SK-MEL-5 (cell line): ENCODE data around the gene PTDSS2. TPM values are rescaled to one million over a fixed set of nuclear protein-coding genes. Genes with fewer than 3 reads are reported as not detected.
"Not testable (repeated sequence)": the region's sequence is repeated elsewhere in the genome, so short reads cannot be mapped to it uniquely, and the experiment has no call there.

Source experiments
- DNase-seq: peaks from one replicate; pipeline ENCODE4 v3.0.0-alpha.2; 2016; ENCODE audit warnings: low read depth, low spot score
- in situ Hi-C: cut with HindIII; loops from 2 replicates; pipeline ENCODE4 v1.10.0; 2016; ENCODE audit warnings: low sequenced_read_pairs, high pct_unique_total_duplicates, low pct_unique_long_range_greater_than_20kb
- polyA plus RNA-seq, 2 experiments: library from polyadenylated mRNA; depleted of rRNA; stranded (reverse); fragments of >200 nt; gene quantifications; 2 replicates each; pipeline ENCODE4 v1.2.3, GENCODE V29; 2015
- total RNA-seq: library from RNA; depleted of rRNA; stranded (reverse); fragments of >200 nt; shearing (Covaris generic); gene quantifications from 2 replicates; pipeline ENCODE4 v1.2.3, GENCODE V29; 2014; rRNA removed

The PTDSS2 gene
- 41.7 and 45.6 TPM in 2 replicates for total RNA-seq
- polyA plus RNA-seq (2015; cell fraction: cytosol; rRNA removed) = 82.2 and 89.5 TPM in 2 replicates
- 161 and 197 TPM in 2 replicates for polyA plus RNA-seq (2015; cell fraction: nucleus; rRNA removed)

DNA sequence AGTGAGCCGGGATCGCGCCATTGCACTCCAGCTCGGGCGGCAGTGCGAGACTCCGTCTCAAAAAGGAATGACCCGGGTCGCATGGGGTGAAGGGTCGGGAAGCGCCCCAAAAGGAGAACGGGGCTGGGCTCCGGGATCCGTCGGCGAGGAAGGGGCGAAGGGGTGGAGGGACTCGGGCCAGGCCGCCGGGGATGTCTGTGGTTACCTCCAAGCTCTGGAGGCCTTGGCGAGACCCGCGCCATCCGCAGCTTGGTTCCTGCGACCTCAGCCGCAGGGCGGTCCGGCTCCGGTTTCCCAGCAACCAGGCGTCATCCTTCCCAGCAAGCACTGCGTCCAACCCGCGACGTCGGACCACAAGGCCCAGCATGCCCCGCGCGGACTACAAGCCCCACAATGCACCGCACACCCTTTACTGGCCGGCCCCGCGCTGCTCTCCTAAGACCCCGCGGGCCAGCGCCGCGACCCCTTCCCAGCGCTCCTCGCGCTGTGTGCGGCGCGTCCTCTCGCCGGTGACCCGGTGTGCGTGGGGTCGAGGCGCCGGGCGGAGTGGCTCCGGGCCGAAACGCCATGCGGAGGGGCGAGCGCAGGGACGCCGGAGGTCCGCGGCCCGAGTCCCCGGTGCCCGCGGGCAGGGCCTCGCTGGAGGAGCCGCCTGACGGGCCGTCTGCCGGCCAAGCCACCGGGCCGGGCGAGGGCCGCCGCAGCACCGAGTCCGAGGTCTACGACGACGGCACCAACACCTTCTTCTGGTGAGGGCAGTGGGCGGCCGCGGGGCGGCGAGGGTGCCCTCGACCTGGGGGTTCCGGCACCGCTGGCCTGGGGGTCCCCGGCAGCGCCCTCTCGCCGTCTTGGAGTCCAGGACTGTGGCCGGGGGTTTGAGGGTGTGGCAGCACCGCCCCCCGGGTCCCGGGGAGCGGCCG, at the start of gene PTDSS2:
PTDSS2 (plus strand) TSS at position 391 of the 920 bp plus-strand sequence; CDS start at position 568, 177 bp downstream.
- peak; percentile 95 for DNase-seq
- in situ Hi-C loops = no loop called here

DNA sequence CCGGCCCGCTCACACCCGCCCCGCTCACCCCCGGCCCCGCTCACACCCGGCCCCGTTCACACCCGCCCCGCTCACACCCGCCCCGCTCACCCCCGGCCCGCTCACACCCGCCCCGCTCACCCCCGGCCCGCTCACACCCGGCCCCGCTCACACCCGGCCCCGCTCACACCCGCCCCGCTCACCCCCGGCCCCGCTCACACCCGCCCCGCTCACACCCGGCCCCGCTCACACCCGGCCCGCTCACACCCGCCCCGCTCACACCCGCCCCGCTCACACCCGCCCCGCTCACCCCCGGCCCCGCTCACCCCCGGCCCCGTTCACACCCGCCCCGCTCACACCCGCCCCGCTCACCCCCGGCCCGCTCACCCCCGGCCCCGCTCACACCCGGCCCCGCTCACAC, 48.9 kb upstream of the PTDSS2 start:
- DNase-seq, in situ Hi-C loops: not testable (repeated sequence)

DNA sequence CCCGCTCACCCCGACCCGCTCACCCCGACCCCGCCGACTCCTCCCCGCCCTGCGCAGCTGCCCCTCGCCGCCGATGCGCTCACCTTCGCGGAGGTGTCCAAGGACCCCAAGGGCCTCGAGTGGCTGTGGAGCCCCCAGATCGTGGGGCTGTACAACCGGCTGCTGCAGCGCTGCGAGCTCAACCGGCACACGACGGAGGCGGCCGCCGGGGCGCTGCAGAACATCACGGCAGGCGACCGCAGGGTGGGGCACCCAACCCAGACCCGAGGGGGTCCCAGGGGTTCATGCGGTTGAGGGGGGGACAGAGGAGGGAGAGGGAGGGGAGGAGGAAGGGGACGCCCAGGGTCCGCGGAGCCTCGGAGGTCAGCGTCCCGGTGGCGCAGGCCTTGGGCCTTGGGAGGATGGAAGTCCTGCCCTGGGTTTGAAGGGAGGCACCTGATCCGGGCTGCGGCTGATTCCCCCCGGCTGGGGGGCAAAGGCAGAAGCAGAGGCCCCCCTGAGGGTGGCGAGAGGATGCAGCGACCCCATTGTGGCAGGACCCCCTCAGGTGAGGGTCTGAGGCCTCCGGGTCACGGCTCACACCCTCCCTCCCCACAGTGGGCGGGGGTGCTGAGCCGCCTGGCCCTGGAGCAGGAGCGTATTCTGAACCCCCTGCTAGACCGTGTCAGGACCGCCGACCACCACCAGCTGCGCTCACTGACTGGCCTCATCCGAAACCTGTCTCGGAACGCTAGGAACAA, 46.9 kb upstream of the PTDSS2 start:
- in situ Hi-C loops = no loop called here
- DNase-seq = no peak

DNA sequence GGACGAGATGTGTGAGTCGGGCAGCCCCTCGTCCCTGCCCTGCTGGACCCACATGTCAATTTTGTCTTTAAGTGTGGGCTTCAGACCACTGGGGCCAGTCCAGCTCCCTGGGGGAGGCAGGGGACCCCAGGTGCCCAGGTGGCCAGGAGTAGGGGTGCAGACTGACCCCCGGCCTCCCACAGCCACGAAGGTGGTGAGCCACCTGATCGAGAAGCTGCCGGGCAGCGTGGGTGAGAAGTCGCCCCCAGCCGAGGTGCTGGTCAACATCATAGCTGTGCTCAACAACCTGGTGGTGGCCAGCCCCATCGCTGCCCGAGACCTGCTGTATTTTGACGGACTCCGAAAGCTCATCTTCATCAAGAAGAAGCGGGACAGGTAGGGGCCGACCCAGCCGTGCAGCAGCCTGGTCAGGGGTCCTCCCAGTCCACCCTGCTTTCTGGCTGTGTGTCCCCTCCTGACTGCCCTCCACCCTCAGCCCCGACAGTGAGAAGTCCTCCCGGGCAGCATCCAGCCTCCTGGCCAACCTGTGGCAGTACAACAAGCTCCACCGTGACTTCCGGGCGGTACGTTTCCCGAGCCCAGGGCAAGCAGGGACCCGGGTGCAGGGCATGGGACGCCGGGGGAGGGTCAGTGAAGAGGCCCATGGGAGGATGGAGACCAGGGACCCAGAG, 46.2 kb upstream of the PTDSS2 start:
- in situ Hi-C loops = no loop called here
- DNase-seq = no peak

DNA sequence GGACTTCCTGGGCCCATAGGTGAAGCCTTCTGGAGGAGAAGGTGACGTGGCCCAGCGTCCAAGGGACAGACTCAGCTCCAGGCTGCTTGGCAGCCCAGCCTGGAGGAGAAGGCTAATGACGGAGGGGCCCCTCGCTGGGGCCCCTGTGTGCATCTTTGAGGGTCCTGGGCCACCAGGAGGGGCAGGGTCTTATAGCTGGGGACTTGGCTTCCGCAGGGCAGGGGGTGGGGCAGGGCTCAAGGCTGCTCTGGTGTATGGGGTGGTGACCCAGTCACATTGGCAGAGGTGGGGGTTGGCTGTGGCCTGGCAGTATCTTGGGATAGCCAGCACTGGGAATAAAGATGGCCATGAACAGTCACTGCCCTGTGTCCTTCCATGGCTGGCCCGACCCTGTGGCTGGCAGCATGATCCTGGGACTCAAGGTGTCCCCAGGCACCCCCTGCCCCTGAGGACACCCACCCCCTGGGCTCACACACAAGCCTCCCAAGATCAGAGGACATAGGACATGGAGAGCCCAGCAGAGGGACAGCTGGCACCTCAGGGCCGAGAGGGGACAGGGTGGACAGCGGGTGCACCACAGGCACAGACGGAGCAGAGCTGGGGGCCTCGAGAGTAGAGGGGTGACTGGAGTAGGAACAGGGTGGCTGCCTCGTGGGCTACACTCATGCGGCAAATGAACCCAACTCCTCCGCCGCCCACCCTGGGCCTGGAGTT, 45.4 kb upstream of the PTDSS2 start:
- in situ Hi-C loops = no loop called here
- DNase-seq = no peak

DNA sequence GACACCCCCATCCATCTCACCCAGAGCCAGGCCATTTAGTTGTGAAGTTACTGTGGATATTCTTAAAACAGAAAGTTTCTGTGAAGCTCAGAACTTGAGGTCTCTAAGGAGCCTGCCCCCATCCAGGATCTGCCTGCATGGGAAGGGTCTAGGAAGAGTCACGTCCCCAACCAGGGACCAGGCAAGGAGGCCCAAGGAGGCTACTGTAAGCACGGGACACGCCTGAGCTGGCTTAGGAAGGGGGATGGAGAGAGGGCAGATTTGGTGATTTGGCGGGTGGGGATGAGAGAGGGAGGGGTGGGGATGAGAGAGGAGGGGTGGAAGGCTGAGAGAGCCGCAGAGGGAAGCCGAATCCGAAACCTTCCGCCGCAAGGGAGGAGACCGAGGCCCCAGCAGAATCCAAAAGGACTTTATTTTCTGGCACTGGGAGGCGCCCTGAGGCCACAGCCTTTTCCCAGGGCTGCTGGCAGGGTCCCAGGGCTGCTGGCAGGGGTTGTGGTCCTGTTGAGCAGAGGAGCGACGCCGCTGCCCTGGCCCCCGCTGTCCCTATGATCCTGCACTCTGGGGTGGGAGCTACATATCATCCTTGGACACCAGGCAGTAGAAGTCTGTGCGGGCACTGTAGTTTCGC, 44.6 kb upstream of the PTDSS2 start:
- in situ Hi-C loops = no loop called here
- DNase-seq = no peak

DNA sequence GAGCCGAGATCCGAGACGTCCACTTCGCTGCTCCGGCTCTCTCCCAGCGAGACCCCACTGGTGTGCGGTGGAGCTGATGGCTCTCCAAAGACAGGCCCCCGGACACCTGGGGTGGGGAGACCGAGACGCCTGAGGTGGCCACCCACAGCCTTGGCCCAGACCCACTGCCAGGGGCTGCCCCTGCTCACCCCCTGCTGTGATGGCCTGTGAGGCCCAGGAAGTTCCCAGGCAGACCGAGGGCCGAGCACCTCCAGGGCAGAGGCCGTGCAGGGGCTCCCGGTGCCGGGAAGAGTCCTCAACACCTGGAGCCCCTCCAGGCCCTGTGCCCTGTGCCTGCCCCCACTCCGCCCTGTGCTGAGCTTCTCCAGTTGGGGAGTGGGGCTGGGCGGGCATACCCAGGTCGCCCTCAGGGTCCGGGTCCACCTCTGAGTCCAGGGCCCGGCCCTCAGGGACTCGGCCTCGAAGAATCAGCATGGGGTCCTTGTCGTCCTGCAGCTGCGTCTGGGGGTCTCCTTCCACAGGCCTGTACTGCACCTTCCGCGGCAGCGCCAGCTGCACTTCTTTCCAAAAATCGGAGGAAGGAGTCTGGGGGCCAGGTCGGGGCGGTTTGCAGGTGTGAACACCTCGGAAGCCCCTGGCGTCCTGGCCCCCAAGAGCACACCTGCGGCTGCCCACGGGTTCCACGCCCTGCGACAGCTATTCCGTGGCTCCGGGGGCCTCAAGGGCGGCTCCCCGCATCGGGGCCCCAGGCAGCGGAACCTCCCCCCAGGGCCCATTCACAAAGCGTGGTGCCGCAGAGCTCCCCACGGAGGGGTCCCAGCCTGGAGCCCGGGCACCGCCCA, 43.9 kb upstream of the PTDSS2 start:
- in situ Hi-C loops = no loop called here
- no peak for DNase-seq

DNA sequence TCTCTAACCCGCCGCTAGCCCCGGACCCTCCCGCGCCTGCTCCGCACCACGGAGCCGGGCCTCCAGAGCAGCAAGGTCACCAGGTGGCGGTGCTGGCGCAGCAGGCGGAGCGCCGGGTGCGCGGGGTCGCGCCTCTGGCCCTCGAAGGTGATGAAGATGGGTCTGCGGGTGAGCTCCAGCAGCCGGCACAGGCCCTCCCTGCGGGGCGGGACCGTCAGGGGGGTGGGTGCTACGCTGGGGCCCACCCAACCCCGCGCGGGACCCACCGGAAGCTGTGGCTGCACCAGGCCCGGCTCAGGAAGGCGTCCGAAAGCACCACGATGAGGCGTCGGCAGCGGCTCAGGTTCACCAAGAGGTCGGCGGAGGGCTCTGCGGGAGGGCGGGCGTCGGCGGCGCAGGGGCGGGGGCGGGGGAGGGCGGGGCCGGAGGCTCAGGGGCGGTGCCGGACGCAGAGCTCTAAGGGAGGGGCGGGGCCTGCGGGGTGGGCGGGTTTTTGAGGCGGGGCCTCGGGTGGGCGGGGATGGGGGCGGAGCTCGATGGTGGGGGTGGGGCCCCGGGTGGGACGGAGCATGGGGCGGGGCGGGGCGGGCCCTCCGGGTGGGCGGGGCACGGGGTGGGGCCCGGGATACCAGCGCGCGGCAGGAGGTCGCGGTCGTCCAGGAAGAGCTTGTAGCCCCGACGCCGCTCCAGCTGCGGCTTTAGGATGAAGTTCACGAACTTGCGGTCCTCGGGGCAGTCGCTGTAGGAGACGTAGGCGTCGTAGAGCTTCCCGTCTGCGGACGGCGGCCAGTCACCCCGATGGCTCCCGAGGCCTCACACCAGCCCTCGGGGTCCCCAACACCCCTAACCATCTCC, 43.1 kb upstream of the PTDSS2 start:
- peak; percentile 62 for DNase-seq
- in situ Hi-C loops = no loop called here

DNA sequence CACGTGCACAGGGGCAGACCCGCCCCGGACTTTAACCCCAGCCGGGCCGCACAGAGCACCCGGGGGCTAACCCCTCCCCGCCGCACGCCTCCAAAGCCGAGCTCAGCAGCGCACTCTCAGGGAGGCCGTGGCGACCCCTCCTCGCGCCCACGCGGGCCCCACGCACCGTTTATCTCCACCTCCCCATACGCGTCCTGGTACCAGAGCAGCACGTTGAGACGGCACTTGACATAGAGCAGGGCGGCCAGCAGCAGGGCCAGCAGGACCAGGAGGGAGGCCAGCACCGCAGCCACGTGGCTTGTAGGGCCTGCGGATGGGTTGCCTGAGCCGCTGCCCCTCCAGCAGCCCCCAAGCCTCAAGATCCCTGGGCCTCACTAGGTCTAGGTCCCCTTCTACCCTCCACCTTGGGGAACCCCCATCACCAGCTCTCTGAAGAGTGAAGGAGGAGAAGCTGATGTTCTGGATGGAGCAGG, 42.4 kb upstream of the PTDSS2 start:
- in situ Hi-C loops = no loop called here
- no peak for DNase-seq

DNA sequence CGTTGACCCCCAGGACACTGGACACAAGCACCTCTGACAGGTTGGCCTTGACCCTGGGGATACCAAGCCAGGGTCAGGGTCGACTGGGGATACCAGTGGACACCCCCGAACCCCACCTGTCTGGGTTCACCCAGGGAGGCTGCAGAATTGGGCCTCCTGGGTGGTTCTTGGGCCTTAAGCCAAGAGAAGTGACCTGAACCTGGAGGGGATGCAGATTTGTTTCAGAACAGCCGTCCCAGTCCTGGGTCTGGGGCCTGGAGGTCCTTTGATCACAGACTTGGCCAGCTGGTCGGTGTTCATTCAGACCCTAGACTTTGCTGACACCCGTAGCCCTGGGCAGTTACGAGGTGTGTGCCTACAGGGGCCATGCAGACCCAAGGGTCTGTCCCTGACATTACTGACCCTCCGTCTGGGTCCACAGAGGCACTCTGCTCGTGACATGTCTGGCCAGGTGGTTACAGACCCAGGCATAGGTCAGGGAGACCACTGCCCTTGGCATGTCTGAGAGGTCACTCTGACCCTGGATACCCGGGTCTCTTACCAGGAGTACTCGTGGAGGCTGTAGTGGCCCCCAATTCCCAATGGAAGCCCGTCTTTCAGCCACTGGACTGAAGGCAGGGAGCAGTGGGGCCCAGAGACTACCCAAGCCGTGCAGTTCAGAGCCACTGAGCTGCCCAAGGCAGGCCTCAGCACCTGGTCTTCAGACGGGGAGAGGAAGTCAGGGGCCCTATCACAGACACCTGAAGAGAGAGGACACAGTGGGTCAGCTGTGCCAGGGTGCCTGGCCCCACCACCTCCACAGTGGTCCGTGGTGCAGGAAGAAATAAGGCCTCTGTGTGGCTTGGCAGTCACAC, 41.7 kb upstream of the PTDSS2 start:
- no peak for DNase-seq
- in situ Hi-C loops = no loop called here

DNA sequence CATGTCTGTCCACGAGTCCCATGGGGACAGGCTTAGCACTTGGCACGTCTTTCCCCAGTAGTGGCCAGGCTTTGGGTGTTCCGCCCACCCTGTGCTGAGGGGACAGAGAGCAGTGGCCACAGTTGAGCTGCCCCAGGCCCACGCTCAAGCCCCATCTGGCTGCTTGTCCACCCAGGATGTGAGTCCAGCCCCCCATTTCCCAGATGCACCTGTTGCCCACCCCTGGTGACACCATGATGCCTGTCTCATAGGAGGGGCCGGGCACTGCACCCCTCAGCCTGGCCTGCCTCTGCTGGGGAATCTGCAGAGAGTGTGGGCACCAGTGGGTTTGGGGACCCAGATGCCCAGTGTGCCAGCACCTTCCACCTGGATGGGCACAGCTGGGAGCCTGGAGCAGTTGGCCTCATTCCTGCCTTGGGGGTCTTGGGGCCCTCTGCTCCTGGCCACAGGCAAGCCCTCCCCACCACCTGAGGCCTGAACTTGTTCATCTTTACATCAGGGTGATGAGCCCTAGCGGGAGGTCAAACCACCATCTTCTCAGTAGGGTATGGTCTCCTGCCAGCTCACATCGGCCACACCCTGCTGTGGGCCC, 41.0 kb upstream of the PTDSS2 start:
- in situ Hi-C loops = no loop called here

DNA sequence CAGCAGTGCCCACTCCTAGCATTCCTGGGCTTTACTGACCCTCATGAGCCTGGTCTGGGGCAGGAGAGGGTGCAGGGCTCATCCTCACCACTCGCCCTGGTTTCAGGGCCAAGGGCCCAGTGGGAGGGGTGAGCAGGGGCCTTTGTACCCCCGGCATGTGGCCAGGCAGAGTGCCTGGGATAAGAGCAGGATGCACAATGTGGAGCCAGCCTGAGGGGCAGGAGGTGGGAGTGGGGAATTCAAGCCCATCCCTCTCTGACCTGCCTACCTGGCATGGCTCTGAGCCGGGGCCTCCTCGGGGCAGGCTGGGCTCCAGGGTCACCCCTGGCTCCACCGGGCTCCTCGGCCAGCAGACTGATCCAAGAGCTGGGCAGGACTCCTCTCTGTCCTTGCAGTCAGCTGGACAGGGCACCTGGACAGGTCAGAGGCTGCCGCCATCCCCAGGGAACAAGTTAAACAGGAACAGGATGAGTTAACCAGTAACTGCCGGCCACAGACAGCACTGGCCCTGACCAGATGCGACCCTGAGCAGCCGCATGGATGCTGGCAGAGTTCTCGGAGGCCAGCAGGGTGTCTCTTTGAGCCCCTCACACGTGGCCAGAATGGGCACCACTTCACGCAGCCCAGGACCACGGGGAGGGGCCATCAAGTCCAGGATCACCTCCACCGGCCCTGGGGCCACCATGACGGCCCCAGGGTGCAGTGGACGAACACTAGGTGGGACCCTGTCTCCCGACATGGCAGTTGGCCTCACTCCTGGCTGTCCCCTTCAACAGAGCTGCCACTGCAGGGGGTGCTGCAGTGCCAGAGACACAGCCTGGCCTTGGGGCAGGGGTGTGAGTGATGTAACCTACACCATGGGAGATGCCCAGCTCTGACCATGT, 40.2 kb upstream of the PTDSS2 start:
- in situ Hi-C loops = no loop called here
- DNase-seq = no peak

More for the DNA sequence above, 41.0 kb upstream of the PTDSS2 start:
- no peak for DNase-seq

DNA sequence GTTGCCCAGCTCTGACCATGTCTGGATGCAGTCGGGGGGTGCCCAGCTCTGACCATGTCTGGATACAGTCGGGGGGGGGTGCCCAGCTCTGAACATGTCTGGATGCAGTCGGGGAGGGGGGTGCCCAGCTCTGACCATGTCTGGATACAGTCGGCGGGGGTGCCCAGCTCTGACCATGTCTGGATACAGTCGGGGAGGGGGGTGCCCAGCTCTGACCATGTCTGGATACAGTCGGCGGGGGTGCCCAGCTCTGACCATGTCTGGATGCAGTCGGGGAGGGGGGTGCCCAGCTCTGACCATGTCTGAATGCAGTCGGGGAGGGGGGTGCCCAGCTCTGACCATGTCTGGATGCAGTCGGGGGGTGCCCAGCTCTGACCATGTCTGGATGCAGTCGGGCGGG, 39.4 kb upstream of the PTDSS2 start:
- in situ Hi-C loops = not testable (repeated sequence)

More for the DNA sequence above, 39.4 kb upstream of the PTDSS2 start:
- not testable (repeated sequence) for DNase-seq
